ENCODE results near the gene GPHA2. TPM values are rescaled to one million over a fixed set of nuclear protein-coding genes. Genes with fewer than 3 reads are reported as not detected.
"Not testable (repeated sequence)": the region's sequence is repeated elsewhere in the genome, so short reads cannot be mapped to it uniquely, and the experiment has no call there.

GPHA2 gene
- total RNA-seq = not detected in 2 replicates
- polyA plus RNA-seq = not detected in 2 replicates
- not detected in 2 replicates for polyA plus RNA-seq (2012)
- not detected in 2 replicates for polyA minus RNA-seq (ENCODE audit: low replicate concordance)

GRCh38 chr11:64935359-64936081 is at the start of gene GPHA2:
Gene GPHA2, minus strand, starts transcription at chr11:64935893. Its CDS starts 433 bp downstream, at chr11:64935460.
- Histone ChIP-seq H3K4me1 (ENCODE audit: control insufficient read depth, extremely low read depth, insufficient read depth, low read length) (no peaks in the 10 kb centered on the region), H3K9me3 (ENCODE audit: control insufficient read depth, insufficient read depth, low read depth, low read length) (no peaks in the 10 kb centered on the region), H3K79me2 (ENCODE audit: control insufficient read depth, insufficient read depth, low read length) (no peaks in the 10 kb centered on the region), H3K36me3 (ENCODE audit: control insufficient read depth, insufficient read depth, low read length) (peaks cover 11% of the 10 kb centered on the region), H3K9ac (ENCODE audit: insufficient read depth, low read length) (no peak within 1 kb of the TSS), H3K4me2 (ENCODE audit: extremely low read depth, insufficient read depth, low read length) (no peak within 1 kb of the TSS), H3K27me3 (ENCODE audit: control insufficient read depth, insufficient read depth, low read length) (peaks cover 4% of the 10 kb centered on the region), H3K27ac (ENCODE audit: insufficient read depth, low read length) (no peak within 1 kb of the TSS), H4K20me1 (ENCODE audit: control insufficient read depth, extremely low read depth, insufficient read depth, low read length) (no peaks in the 10 kb centered on the region), H2AFZ (ENCODE audit: low read length) (no peak within 1 kb of the TSS), H3K4me3 (replicated peaks in 1 of 4; ENCODE audit: control extremely low read depth in 1 of 4, insufficient read depth in 1 of 4, low read depth in 3 of 4, low read length in 4 of 4) (no peak within 1 kb of the TSS)
- DNase-seq (ENCODE audit: low read depth in 2 of 2) = peak in 1 of 2 donors; percentile 38
- TF ChIP-seq EZH2 (IDR thresholded peaks at IDR 0.05; ENCODE audit: low read length, missing control alignments) (no peak), CTCF (conservative IDR thresholded peaks at IDR 0.05 in 1 of 2, IDR thresholded peaks at IDR 0.05 in 1 of 2; ENCODE audit: low read depth in 1 of 2, low read length in 2 of 2) (peak; percentile 8)

- H3K79me2 ChIP-seq (ENCODE audit: control insufficient read depth, insufficient read depth, low read length); H3K27me3 ChIP-seq (ENCODE audit: control insufficient read depth, insufficient read depth, low read length); H4K20me1 ChIP-seq (ENCODE audit: control insufficient read depth, extremely low read depth, insufficient read depth, low read length); H3K9ac ChIP-seq (ENCODE audit: insufficient read depth, low read length); H3K4me1 ChIP-seq (ENCODE audit: control insufficient read depth, extremely low read depth, insufficient read depth, low read length); H3K27ac ChIP-seq (ENCODE audit: insufficient read depth, low read length); H3K4me2 ChIP-seq (ENCODE audit: extremely low read depth, insufficient read depth, low read length); H3K4me3 ChIP-seq (replicated peaks in 1 of 4; ENCODE audit: control extremely low read depth in 1 of 4, insufficient read depth in 1 of 4, low read depth in 3 of 4, low read length in 4 of 4); H2AFZ ChIP-seq (ENCODE audit: low read length); DNase-seq (ENCODE audit: low read depth in 2 of 2); H3K9me3 ChIP-seq (ENCODE audit: control insufficient read depth, insufficient read depth, low read depth, low read length); H3K36me3 ChIP-seq (ENCODE audit: control insufficient read depth, insufficient read depth, low read length): not testable (repeated sequence)
Measured at GRCh38 chr11:64983339-64983738, 47.6 kb upstream of the GPHA2 start.

- H3K4me2 ChIP-seq (ENCODE audit: extremely low read depth, insufficient read depth, low read length) = no peak overlapping the region
- H3K4me3 ChIP-seq (replicated peaks in 1 of 4; ENCODE audit: control extremely low read depth in 1 of 4, insufficient read depth in 1 of 4, low read depth in 3 of 4, low read length in 4 of 4) = no peak overlapping the region
- H3K27me3 ChIP-seq (ENCODE audit: control insufficient read depth, insufficient read depth, low read length) = no peaks in the 10 kb centered on the region
- no peaks in the 10 kb centered on the region for H3K4me1 ChIP-seq (ENCODE audit: control insufficient read depth, extremely low read depth, insufficient read depth, low read length)
- no peaks in the 10 kb centered on the region for H3K79me2 ChIP-seq (ENCODE audit: control insufficient read depth, insufficient read depth, low read length)
- H3K9me3 ChIP-seq (ENCODE audit: control insufficient read depth, insufficient read depth, low read depth, low read length) = no peaks in the 10 kb centered on the region
- H2AFZ ChIP-seq (ENCODE audit: low read length) = no peak overlapping the region
- H3K36me3 ChIP-seq (ENCODE audit: control insufficient read depth, insufficient read depth, low read length) = no peaks in the 10 kb centered on the region
- H3K27ac ChIP-seq (ENCODE audit: insufficient read depth, low read length) = no peak overlapping the region
- H4K20me1 ChIP-seq (ENCODE audit: control insufficient read depth, extremely low read depth, insufficient read depth, low read length) = no peaks in the 10 kb centered on the region
- DNase-seq (ENCODE audit: low read depth in 2 of 2) = no peak
- no peak overlapping the region for H3K9ac ChIP-seq (ENCODE audit: insufficient read depth, low read length)
- TF ChIP-seq EZH2 (IDR thresholded peaks at IDR 0.05; ENCODE audit: low read length, missing control alignments) = no peak
- TF ChIP-seq CTCF (conservative IDR thresholded peaks at IDR 0.05 in 1 of 2, IDR thresholded peaks at IDR 0.05 in 1 of 2; ENCODE audit: low read depth in 1 of 2, low read length in 2 of 2) = no peak
Measured at GRCh38 chr11:64976651-64977050, 41.0 kb upstream of the GPHA2 start.
